ENCODE measurements around the gene TUBE1. TPM values are rescaled to one million over a fixed set of nuclear protein-coding genes. Genes with fewer than 3 reads are reported as not detected.

Gene TUBE1
- total RNA-seq (2013; cell fraction: nucleolus; rRNA removed): 97.9 and 103 TPM in 2 replicates
- 13.8 and 18.8 TPM in 2 replicates for total RNA-seq (2014; rRNA removed)
- total RNA-seq (2014; rRNA removed; fragmentation: Illumina TruSeq; extraction: Trizol): 14.0 and 15.0 TPM in 2 replicates
- total RNA-seq (2021): 6.2 and 8.0 TPM in 2 replicates
- polyA plus RNA-seq (2011; ENCODE audit: low read depth): 2.0 TPM
- 25.2 and 38.9 TPM in 2 replicates for polyA plus RNA-seq (2011; rRNA removed)
- 8.3 and 8.8 TPM in 2 replicates for polyA plus RNA-seq (2011; cell fraction: cytosol; rRNA removed)
- 30.1 and 31.6 TPM in 2 replicates for polyA plus RNA-seq (2011; cell fraction: nucleus; rRNA removed)
- 3.9 and 6.3 TPM in 2 replicates for polyA plus RNA-seq (2012)
- polyA plus RNA-seq (2014; fragmentation: Illumina TruSeq; extraction: Trizol): 12.6 and 13.4 TPM in 2 replicates
- 1 to 10 TPM; 6.3 to 8.6 TPM for polyA plus RNA-seq (2014; fragmentation: Nextera tagmentation; extraction: Ambion mirVana)
- 10.3 and 13.1 TPM in 2 replicates for polyA plus RNA-seq (2014; rRNA removed)
- 10 to 100 TPM; 13.7 to 14.1 TPM for polyA plus RNA-seq (2016; fragmentation: Nextera tagmentation; extraction: Ambion mirVana)
- polyA minus RNA-seq (2011; rRNA and poly(A)+ RNA removed): 13.6 and 15.7 TPM in 2 replicates
- polyA minus RNA-seq (2011; cell fraction: cytosol; rRNA and poly(A)+ RNA removed): 2.7 and 4.1 TPM in 2 replicates
- polyA minus RNA-seq (2011; cell fraction: nucleus; rRNA and poly(A)+ RNA removed): 31.1 and 38.9 TPM in 2 replicates
- percentile 81 among the genes with signal in this experiment for Bru-seq, nascent RNA
- BruChase-seq, experiment 1, labeled RNA remaining after a 6-hour chase: percentile 85 among the genes with signal in this experiment
- percentile 88 among the genes with signal in this experiment for BruChase-seq, experiment 2, labeled RNA remaining after a 2-hour chase
- long read RNA-seq, experiment 1, transcript TUBE1-202 (12 exons, 2,142 nt): major isoform, 9 of 15 reads
- long read RNA-seq, experiment 1, partial matches to known transcripts: 3 of 15 reads
- long read RNA-seq, experiment 1, other reads (novel, unspliced or antisense): 3 of 15 reads
- long read RNA-seq, experiment 2, transcript TUBE1-202 (12 exons, 2,142 nt): major isoform, 78 of 116 reads
- long read RNA-seq, experiment 2, partial matches to known transcripts: 15 of 116 reads
- long read RNA-seq, experiment 2, other reads (novel, unspliced or antisense): 20 of 116 reads

GRCh38 chr6:112087136-112087911 is at the start of gene TUBE1, which contains the start of gene FAM229B:
Gene TUBE1 (minus strand): TSS chr6:112087482. CDS start chr6:112087434, 48 bp downstream.
Gene FAM229B (plus strand): TSS chr6:112087591. CDS start chr6:112099284, 11,693 bp downstream.
- RAD21 ChIA-PET (ENCODE audit: unreplicated experiment): interaction anchor here (1.3 to 2.5 kb wide), 3 partner anchors 73 to 224 kb away, joined by 4 to 16 read pairs (median 5); no protein-coding TSS in a partner anchor
- FAIRE-seq (peak; percentile 98), DNase-seq (ENCODE audit: low read depth, low spot score) (peak; percentile 79), ATAC-seq (peak; percentile 98)
- SMC1A ChIA-PET (ENCODE audit: uncharacterized antibody, unreplicated experiment): interaction anchor here (0.7 to 3.0 kb wide), 12 partner anchors 9 to 828 kb away, joined by 3 to 12 read pairs (median 4); a partner anchor contains a TSS
- CTCF ChIA-PET: interaction anchor here (0.7 to 4.3 kb wide), 13 partner anchors 10 to 1078 kb away, joined by 3 to 33 read pairs (median 3); no protein-coding TSS in a partner anchor
- Histone ChIP-seq H3K27ac (ENCODE audit: control insufficient read depth, insufficient read depth) (peak within 1 kb of the TSS; percentile 49), H3K4me3 (peak within 1 kb of the TSS; percentile 88), H3K9me3 (replicated peaks; ENCODE audit: control insufficient read depth, insufficient read depth, low read length) (no peaks in the 10 kb centered on the region), H3K79me2 (ENCODE audit: control insufficient read depth, insufficient read depth, low read length) (no peaks in the 10 kb centered on the region), H3K36me3 (ENCODE audit: control insufficient read depth in 2 of 2, insufficient read depth in 2 of 2, low read length in 1 of 2) (no peaks in the 10 kb centered on the region), H3K4me2 (ENCODE audit: control insufficient read depth, insufficient read depth) (peak within 1 kb of the TSS; percentile 89), H4K20me1 (ENCODE audit: control insufficient read depth, insufficient read depth) (no peaks in the 10 kb centered on the region), H3K27me3 (replicated peaks in 1 of 2; ENCODE audit: control insufficient read depth in 2 of 2, insufficient read depth in 2 of 2, low read length in 1 of 2) (peaks cover 0 to 4% of the 10 kb centered on the region in 2 experiments; a peak in 1 of 4 replicates), H3K4me1 (ENCODE audit: control insufficient read depth, insufficient read depth, low read length) (no peaks in the 10 kb centered on the region), H3K9ac (ENCODE audit: control insufficient read depth, insufficient read depth, low read length) (peak within 1 kb of the TSS; percentile 67), H2AFZ (ENCODE audit: control insufficient read depth, low read depth, low read length) (peak within 1 kb of the TSS; percentile 92)
- BruUV-seq (replicated peaks): no TSS peak
- WGBS (ENCODE audit: insufficient coverage, insufficient replicate concordance, low lambda C conversion rate, missing lambda C conversion rate): under 1% methylated on average over 59 of the region's 60 CpGs
- in situ Hi-C loops (cut with MboI) (no loop called here), intact Hi-C loops (cut with micrococcal nuclease; ENCODE audit: unreplicated experiment) (loop anchor here (1.0 kb wide), 1 partner anchor 76 kb away; no protein-coding TSS in a partner anchor)
- POLR2A ChIA-PET: interaction anchor here (0.9 kb wide), 1 partner anchor 59 kb away, joined by 3 read pairs; no protein-coding TSS in a partner anchor
- TF ChIP-seq HCFC1 (IDR thresholded peaks at IDR 0.05; ENCODE audit: low read length): peak; percentile 47; the same call in 1 of the 2 replicates
- TF ChIP-seq LARP7 (IDR thresholded peaks at IDR 0.05): peak; percentile 44; the same call in 1 of the 2 replicates
- no peak for TF ChIP-seq CEBPB (IDR thresholded peaks at IDR 0.05; ENCODE audit: borderline replicate concordance in 1 of 2, low read depth in 2 of 2, low read length in 2 of 2)
- peak; percentile 79; the same call in 1 of the 2 replicates for TF ChIP-seq CREM (IDR thresholded peaks at IDR 0.05; ENCODE audit: low read depth)
- TF ChIP-seq CREB1 (IDR thresholded peaks at IDR 0.05; ENCODE audit: low read depth): peak; percentile 76
- TF ChIP-seq PAX5 (IDR thresholded peaks at IDR 0.05; ENCODE audit: borderline replicate concordance, low read depth, low read length): peak; percentile 48; the same call in 1 of the 2 replicates
- peak; percentile 67 for TF ChIP-seq GATAD2B (conservative IDR thresholded peaks at IDR 0.05; ENCODE audit: low read depth)
- TF ChIP-seq, protein P1, sequence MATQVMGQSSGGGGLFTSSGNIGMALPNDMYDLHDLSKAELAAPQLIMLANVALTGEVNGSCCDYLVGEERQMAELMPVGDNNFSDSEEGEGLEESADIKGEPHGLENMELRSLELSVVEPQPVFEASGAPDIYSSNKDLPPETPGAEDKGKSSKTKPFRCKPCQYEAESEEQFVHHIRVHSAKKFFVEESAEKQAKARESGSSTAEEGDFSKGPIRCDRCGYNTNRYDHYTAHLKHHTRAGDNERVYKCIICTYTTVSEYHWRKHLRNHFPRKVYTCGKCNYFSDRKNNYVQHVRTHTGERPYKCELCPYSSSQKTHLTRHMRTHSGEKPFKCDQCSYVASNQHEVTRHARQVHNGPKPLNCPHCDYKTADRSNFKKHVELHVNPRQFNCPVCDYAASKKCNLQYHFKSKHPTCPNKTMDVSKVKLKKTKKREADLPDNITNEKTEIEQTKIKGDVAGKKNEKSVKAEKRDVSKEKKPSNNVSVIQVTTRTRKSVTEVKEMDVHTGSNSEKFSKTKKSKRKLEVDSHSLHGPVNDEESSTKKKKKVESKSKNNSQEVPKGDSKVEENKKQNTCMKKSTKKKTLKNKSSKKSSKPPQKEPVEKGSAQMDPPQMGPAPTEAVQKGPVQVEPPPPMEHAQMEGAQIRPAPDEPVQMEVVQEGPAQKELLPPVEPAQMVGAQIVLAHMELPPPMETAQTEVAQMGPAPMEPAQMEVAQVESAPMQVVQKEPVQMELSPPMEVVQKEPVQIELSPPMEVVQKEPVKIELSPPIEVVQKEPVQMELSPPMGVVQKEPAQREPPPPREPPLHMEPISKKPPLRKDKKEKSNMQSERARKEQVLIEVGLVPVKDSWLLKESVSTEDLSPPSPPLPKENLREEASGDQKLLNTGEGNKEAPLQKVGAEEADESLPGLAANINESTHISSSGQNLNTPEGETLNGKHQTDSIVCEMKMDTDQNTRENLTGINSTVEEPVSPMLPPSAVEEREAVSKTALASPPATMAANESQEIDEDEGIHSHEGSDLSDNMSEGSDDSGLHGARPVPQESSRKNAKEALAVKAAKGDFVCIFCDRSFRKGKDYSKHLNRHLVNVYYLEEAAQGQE (IDR thresholded peaks at IDR 0.05; ENCODE audit: low read depth, low read length): no peak
- TF ChIP-seq, protein P2, sequence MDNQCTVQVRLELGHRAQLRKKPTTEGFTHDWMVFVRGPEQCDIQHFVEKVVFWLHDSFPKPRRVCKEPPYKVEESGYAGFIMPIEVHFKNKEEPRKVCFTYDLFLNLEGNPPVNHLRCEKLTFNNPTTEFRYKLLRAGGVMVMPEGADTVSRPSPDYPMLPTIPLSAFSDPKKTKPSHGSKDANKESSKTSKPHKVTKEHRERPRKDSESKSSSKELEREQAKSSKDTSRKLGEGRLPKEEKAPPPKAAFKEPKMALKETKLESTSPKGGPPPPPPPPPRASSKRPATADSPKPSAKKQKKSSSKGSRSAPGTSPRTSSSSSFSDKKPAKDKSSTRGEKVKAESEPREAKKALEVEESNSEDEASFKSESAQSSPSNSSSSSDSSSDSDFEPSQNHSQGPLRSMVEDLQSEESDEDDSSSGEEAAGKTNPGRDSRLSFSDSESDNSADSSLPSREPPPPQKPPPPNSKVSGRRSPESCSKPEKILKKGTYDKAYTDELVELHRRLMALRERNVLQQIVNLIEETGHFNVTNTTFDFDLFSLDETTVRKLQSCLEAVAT (IDR thresholded peaks at IDR 0.05): peak; percentile 43; the same call in 1 of the 2 replicates
- TF ChIP-seq HSF1 (IDR thresholded peaks at IDR 0.05; ENCODE audit: low read depth, low read length): no peak

Measured in GM12878 (cell line).